Hepatic stellate cell (primary cell): Measurements from ENCODE around the gene UBXN2A.
"Not testable (repeated sequence)": the region's sequence is repeated elsewhere in the genome, so short reads cannot be mapped to it uniquely, and the experiment has no call there.

Source experiments
- DNase-seq: peaks from one replicate; pipeline ENCODE4 v3.0.0; 2011; ENCODE audit warnings: low spot score

The UBXN2A gene

DNA sequence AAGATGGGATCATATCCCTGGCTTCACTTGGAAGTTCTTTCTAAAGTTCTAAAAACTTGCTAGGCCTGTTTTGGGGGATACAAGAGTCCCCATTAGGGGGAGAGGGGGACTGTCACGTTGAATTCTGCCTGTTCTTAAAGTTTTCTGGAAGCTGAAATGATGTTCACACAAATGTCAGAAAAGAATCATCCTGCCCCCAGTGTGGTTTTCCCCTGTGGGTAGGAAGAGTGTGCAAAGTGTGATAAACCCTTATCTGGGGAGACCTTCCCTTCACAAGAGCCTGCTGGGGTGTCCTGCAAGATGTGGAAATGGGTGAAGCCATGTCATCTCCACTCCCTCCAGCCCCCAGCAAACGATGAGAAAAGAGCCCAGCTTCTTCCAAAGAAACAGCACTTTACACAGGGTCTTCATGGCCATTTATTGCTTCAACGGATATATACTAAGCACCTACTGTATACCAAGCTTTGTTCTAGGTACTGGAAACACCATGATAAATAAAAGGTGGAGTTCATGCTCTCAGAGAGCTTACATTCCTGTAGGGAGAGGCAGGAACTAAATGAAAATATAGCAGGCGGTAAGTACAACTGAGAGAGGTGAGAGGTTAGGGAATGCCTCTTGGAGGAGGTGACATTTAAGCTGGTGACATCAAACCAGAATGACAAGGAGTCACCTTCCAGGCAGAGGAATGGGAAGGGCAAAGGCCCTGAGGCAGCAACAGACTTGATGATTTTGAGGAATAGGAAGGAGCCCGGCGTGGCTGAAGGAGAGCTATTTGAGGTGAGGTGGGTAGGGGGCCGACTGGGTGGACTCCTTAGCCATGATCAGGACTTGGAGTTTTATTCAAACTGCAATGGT lies 71.2 kb downstream of the UBXN2A start:
- DNase-seq: no peak

DNA sequence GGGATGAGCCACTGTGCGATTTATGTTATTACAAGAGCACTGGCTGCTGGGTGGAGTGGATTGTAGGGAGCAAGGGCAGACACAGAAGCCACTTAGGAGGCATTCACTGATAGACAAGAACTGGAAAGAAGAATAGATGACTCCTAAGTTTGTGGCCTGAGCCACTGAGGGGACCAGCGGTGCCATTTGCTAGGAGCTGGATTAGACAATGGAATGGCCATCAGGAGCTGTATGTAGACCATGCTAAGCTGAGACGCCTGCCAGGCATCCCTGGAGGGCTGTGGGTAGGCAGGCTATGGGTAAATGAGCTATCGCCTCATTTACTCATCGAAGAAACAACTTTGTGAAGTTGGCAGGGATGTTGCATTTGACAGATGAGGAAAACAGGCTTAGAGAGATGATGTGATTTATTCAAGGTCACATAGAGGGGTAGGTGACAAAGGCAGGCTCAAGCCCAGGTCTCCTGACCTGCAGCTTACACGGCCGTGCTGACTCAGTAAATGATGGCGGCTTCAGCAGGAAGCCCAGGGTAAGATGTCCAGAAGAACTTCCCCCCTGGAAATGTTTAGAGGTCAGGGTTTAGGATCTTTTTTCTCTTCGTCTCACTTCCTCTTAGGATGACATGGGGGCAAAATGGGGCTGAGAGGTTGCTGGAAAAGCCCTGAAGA lies 72.4 kb downstream of the UBXN2A start:
- DNase-seq: no peak

DNA sequence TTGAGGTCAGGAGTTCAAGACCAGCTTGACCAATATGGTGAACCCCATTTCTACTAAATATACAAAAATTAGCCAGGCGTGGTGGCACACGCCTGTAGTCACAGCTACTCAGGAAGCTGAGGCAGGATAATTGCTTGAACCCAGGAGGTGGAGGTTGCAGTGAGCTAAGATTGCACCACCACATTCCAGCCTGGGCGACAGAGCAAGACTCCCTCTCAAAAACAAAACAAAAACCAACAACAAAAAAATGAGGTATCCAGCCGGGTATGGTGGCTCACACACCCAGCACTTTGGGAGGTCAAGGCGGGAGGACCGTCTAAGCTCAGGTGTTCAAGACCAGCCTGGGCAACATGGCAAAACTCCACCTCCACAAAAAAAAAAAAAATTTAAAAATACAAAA lies 74.6 kb downstream of the UBXN2A start:
- DNase-seq: not testable (repeated sequence)

DNA sequence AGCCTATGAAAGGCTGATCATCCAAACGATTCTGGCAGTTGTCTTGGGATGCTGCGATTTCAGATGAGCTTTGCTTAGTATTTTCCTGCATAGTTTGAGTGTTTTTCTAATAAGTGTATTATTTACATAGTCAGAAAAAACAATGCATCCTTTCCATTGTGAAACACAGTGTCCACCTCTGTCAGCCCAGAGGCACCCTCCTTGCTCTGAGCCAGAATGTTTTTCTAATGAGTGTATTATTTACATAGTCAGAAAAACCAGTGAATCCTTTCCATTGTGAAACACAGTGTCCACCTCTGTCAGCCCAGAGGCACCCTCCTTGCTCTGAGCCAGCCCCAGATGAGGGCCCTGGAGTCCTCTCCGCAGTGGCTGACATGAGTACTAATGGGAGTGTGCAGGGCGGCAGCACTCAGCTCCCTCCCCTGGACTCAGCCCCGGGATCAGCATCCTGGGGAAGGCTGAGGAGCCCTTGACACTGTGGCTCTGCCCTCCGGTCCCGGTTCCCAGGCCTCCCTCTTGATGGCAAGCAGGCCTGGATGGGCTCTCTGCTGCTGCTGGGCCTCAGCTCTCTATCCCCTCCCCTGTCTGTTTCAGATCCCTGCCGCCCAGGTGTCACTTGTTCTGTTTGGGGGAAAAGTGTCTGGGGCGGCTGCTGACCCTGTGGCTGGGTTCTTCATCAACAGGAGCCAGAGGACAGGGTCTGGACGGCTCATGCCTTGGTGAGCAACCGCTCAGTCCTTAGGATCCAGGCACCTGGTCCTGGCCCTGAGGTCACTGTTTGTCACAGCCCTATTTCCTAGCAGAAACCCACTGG lies 75.5 kb downstream of the UBXN2A start:
- peak; percentile 78 for DNase-seq

DNA sequence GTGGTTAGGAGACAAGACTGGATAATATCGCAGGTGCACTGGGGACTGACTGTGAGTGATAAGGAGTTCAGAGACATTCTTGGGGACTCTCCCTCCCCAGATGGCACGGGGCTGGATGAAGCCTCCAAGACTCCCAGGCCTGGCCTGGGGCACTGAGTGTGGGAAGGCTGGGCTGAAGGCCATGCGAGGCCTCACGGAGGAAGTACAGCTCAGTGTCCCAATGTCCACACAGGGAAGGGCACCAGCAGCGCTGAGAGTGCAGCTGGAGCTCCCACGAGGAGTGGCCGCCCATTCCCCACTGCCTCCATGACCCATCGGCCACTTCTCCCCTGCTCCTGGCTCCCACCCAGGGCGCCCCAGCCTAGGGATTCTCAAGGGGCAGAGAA lies 76.1 kb downstream of the UBXN2A start:
- no peak for DNase-seq

DNA sequence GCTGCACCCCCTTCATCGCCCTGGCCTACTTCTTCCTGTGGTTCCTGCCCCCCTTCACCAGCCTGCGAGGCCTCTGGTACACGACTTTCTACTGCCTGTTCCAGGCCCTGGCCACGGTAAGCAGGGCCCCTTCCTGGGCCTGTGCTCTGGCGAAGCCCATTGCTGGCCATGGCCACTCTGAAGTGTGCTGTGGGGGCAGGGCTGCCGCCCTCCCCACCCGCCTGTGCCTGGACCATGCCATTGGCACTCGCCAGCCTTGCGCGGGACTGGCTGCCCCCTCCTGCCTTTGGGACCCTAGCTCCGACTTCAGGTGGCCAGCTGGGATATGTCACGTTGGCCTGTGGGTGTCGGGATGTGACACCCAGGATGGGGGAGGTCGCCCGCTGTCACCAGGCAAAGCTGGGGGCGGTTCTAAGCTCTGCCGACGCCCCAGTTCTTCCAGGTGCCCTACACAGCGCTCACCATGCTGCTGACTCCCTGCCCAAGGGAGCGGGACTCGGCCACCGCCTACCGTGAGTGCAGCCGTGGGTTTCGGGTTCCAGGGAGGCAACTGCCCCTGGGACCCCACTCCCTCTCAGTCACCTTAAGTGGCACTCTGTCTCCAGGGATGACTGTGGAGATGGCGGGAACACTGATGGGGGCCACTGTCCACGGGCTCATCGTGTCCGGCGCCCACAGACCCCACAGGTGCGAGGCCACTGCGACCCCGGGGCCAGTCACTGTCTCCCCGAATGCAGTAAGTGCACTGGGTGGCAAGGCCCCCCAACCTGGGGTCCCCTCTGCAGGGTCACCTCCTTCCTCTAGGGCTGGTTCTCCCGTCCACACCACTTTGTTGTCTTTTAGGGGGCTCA lies 76.8 kb downstream of the UBXN2A start:
- DNase-seq: no peak

DNA sequence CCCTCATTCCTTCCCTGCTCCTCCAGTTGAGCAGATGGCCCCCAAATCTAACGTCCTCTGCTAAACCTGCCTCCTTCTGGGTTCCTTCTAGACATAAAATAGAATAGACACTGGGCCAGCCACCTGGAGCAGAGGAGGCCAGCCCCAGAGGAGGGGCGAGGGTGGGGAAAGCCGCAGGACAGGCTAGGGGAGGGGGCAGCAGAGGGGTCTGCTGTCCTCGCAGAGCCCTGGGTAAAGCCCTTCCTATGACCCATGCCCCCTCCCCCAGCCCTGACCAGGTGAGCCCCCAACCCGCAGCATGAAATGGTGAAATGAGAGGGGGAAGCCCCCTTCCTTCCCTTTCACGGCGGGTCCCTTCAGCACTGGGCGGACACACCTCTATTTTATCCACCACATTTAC lies 77.4 kb downstream of the UBXN2A start:
- no peak for DNase-seq

DNA sequence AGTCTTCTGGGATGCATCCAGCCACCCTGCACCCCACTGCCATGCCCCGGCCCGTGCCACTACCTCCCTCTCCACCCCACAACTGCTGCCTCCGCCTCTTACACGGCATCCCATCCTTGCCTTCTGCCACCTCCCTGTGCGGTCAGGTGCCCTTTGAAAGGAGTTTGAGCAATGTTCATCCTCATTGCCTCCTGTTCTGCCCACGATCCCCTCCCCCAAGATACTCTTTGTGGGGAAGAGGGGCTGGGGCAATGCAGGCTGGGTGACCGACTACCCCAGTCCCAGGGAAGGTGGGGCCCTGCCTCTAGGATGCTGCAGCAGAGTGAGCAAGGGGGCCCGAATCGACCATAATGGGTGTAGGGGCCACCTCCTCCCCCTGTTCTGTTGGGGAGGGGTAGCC lies 78.0 kb downstream of the UBXN2A start:
- no peak for DNase-seq

DNA sequence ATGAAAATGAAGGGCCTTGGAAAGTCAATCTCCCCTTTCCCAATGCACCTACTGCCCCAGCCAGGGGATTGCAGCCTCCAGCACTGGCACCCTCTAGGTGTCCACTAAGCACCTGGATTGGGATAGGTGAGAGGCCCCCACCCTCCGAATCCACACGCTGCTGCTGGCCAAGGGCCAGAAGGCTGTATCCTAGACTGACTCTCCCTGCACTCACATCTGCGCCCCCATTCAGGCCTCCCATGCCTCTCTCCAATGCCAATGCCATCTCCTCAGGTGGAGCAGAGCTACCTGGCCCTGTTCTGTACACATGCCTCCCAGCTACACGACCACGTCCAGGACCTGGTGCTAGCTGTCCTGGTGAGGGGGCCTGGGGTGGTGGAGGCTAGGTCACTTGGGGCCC lies 79.5 kb downstream of the UBXN2A start:
- DNase-seq: no peak

DNA sequence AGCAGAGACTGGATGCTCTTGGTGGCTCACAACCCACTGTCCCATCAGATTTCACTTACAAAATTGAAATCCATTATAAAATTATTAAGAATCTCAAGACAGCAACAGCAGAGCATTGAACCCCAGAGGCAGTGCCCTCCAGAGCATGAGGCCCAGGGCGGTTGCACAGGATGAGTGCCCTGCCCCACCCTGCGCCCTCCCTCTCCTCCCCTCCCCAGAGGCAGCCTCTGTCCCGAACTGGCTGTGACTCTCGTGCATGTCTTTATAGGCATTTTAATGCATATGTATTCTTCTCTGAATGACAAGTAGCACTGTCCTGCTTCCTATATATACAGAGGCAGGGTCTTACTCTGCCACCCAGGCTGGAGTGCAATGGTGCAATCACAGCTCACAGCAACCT lies 80.0 kb downstream of the UBXN2A start:
- DNase-seq: no peak

DNA sequence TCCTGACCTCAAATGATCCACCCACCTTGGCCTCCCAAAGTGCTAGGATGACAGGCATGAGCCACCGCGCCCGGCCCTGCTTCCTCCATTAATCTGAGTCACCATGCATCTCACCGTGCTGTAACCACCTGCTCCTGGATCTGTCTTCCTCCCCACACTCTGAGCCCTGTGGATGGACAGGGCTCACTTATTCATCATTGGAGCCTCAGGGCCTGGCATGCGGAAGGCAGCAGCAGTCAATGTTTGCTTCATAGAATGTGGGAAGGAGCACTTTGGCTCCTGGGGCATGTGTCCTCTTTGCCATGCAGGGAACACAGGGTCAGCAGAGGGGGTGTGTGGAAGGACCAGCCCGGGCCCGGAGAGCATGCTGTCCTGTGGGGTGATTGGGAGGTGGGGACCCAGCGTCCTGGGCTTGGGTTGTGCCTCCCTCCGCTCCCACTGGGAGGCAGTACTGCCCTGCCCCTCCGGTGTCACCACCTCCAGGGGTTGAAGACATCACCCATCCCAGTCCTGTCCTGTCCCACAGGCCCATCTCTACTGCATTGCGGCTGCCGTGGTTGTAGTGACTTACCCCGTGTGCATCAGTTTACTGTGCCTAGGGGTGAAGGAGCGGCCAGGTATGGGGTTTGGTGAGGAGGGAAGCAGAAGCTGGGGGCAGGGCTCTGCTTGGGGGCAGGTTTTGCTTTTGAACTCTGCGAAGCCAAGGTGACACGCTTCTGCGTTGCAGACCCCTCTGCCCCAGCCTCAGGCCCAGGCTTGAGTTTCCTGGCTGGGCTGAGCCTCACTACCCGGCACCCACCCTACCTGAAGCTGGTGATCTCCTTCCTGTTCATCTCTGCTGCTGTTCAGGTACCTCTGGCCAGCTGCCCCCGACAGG lies 81.1 kb downstream of the UBXN2A start:
- no peak for DNase-seq

DNA sequence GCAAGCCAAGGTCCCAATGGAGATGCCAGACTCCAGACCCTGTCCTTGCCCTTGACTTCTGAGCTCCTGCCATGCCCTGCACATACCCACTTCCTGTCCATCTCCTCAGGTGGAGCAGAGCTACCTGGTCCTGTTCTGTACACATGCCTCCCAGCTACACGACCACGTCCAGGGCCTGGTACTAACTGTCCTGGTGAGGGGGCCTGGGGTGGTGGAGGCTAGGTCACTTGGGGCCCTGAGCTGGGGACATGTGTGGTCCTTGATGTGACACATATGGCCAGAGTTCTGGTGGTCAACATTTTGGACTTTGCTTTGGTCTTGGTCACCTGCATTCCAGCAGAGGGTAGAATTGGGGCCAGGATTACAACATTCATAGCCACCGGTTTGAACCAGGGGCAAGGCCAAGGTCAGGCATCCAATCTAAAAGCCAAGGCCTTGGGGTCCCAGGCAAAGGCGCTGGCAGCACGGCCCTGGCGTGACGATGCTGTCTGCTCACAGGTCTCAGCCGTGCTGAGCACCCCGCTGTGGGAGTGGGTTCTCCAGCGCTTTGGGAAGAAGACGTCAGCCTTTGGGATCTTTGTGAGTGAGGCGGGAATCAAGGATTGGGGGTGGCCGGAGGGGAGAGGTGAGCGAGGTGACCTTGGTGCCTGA lies 82.2 kb downstream of the UBXN2A start:
- no peak for DNase-seq

DNA sequence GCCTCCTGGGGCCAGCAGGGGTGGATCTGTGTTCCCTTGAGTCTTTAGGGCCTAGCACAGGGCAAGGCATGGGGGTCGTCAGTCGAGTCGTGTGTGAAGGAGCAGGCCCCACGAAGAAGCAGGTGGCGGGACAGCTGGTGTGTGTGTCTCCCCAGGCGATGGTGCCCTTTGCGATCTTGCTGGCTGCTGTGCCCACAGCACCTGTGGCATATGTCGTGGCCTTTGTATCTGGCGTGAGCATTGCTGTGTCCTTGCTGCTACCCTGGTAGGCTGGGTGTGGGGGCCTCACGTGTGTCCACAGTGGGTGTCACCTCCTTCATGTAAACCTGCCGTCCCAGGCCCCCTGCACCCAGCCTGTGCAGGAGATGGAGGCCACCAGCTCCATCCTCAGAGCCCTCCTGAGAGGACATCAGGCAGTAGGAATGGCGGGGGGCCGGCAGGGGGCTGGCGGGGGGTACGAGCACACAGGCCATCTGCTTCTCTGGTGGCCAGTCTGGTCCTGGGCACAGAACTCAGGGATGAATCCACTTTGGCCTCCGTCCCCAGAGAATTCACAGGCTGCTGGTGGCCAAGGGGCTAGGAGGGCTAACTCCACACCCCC lies 82.8 kb downstream of the UBXN2A start:
- no peak for DNase-seq

DNA sequence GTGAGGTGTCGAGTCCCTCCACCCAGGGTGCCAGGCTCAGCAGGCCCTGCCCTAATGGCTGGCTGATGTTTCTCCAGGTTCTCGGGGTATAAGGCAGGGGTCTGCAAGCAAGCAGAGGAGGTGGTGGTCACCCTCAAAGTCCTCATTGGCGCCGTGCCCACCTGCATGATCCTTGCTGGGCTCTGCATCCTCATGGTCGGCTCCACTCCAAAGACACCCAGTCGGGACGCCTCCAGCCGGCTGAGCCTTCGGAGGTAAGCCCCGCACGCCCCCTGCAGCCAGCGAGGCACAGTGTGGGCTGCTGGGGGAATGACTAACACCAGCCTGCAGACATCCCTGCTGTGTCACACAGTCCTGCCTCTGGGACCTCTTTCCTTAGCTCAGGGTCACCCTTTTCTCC lies 83.8 kb downstream of the UBXN2A start:
- peak; percentile 62 for DNase-seq

DNA sequence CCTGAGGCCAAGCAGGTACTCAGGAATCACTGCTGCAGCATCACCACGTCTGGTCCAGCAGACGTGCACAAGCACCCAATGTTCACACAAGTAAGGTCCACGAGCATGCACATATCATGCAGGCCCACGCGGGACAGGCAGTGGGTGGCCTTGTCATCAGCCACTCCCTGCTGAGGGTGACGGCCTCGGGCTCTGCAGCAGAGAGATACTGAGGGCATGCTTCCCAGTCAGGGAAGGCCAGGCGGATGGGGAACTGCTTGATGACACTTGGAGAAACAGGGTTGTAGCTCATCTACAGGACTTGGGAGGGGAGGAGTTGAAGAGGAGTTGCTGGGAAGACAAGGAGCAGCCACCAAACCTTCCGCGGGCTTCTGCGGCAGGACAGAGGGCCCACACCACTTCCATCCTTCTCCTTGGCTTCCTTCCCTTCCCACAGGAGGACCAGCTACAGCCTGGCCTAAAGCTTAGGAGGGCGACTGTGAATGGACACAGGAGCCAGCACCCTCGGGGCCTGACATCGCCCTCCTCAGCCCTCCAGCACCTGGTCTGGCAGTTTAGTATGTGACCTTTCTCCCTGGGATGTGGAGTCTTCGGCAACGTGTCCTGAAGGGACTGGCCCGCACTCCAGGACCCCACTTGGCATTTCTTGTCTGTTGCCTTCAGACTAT lies 84.9 kb downstream of the UBXN2A start:
- no peak for DNase-seq

DNA sequence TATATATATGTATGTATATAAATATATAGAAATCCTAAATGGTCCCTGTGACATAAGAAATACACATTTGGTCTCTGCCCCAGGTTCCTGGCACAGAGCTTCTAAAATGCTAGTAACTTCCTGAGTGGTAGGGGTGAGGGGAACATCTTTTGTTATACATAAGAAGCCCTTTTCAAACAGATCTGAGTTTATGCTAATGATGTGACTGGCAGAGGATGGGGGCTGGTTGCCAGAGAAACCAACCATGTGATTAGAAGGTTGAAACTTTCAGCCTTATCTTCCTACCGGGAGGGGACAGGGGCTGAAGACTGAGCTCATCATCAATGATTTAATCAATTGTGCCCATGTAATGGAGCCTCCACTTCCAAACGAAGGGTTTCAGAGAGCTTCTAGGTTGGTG lies 86.0 kb downstream of the UBXN2A start:
- no peak for DNase-seq

DNA sequence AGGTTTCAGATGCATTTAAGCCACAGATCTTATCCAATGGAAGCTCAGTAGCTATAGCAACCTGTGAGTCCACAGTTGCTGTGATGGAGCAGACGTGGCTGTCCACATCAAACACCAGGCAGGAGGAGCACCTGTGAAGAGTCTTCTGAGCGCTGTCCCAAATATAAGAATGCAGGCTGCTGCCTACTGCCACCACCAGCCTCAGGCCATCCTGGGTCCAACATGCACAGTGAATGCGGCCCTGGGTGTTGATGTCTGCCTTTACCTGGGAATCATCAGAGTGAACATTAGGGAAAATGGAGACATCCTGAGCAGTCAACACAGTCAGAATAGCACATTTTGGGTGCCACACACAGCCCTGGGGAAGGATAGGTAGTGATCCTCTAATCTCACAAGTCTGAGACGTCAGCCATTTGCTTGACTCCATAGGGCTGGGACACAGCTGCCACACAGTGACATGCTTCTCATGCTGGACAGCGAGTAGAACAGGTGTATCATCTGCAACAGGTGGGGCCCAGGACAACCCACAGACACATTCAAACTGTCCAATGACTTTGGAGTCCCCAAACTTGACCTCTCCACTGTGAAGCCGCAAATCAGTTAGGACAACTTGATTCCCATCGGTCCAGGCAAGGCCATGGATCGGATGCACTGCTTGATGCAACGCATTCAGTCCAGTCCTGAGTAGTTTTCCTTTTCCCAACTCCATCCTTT lies 98.7 kb downstream of the UBXN2A start:
- DNase-seq: no peak

DNA sequence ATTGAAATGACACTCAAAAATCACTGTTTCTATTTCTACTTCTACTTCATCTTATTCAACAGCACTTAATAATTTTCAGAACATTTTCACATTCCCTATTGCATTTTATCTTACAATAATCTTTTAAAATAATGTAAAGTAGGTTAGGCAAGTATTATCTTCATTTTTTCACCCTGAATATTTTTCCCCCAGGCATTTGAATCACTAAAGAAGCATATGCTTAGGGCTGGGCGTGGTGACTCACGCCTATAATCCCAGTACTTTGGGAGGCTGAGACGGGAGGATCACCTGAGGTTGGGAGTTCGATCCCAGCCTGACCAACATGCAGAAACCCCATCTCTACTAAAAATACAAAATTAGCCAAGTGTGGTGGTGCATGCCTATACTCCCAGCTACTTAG lies 100.2 kb downstream of the UBXN2A start:
- DNase-seq: no peak

DNA sequence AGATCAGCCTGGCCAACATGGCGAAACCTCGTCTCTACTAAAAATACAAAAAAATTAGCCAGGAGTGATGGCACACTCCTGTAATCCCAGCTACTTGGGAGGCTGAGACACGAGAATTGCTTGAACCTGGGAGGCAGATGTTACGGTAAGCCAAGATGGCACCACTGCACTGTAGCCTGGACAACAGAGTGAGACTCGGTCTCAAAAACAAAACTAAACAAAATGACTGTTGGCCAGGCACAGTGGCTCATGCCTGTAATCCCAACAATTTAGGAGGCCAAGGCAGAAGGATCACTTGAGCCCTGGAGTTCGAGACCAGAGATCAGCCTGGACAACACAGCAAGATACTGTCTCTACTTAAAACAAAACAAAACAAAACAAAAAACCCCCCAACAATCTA lies 102.9 kb downstream of the UBXN2A start:
- not testable (repeated sequence) for DNase-seq
